WTC11 (cell line): Measurements from ENCODE around the gene MAST4. TPM values are rescaled to one million over a fixed set of nuclear protein-coding genes. Genes with fewer than 3 reads are reported as not detected.
"Not testable (repeated sequence)": the region's sequence is repeated elsewhere in the genome, so short reads cannot be mapped to it uniquely, and the experiment has no call there.

Experiments
- ATAC-seq: fragments of 200-7000 bp; cut with Tn5 transposase; 2 replicates; pipeline ENCODE4 v1.10.0; 2021; ENCODE audit warnings: mild to moderate bottlenecking, moderate library complexity
- CTCF ChIA-PET: fragments of 300-600 bp; sonication (Branson Sonifier 250); formaldehyde crosslinking; loops from one replicate; lab custom pipeline; 2021; ENCODE audit warnings: antibody characterized with exemption; lab: Charles Lee
- POLR2A ChIA-PET: fragments of 350-600 bp; sonication (Branson Sonifier 250); formaldehyde crosslinking; loops from one replicate; lab custom pipeline; 2021; ENCODE audit warnings: antibody characterized with exemption; lab: Charles Lee
- DNase-seq: peaks from one replicate; pipeline ENCODE4 v3.0.0; 2021; ENCODE audit warnings: low spot score
- H3K27ac Mint-ChIP-seq: 2 replicates; pipeline ENCODE4 v1.8.0; 2021; ENCODE audit warnings: mixed read lengths
- H3K27me3 Mint-ChIP-seq: 2 replicates; pipeline ENCODE4 v1.8.0; 2021; ENCODE audit warnings: low read depth, mild to moderate bottlenecking, moderate library complexity, mixed read lengths
- H3K36me3 Mint-ChIP-seq: 2 replicates; pipeline ENCODE4 v1.8.0; 2021; ENCODE audit warnings: mixed read lengths
- H3K4me1 Mint-ChIP-seq: 2 replicates; pipeline ENCODE4 v1.8.0; 2022; ENCODE audit warnings: mixed read lengths
- H3K4me3 Mint-ChIP-seq: 2 replicates; pipeline ENCODE4 v1.8.0; 2021; ENCODE audit warnings: mild to moderate bottlenecking, moderate library complexity, mixed read lengths
- H3K9me3 Mint-ChIP-seq: 2 replicates; pipeline ENCODE4 v1.8.0; 2021; ENCODE audit warnings: mixed read lengths
- GTF2I ChIP-seq: fragments of 250-450 bp; sonication (Bioruptor Pico); conservative IDR thresholded peaks from 2 replicates; pipeline ENCODE4 v1.4.0; 2021; ENCODE audit warnings: mild to moderate bottlenecking
- HMGA2 ChIP-seq: fragments of 250-450 bp; sonication (Bioruptor Pico); IDR thresholded peaks from 2 replicates; pipeline ENCODE4 v1.4.0; 2021; ENCODE audit warnings: mild to moderate bottlenecking, moderate library complexity
- OVOL2 ChIP-seq: fragments of 250-450 bp; sonication (Bioruptor Pico); IDR thresholded peaks from 2 replicates; pipeline ENCODE4 v1.9.0; 2021; ENCODE audit warnings: mild to moderate bottlenecking, borderline replicate concordance
- ZBTB21 ChIP-seq: sonication (generic); formaldehyde crosslinking; IDR thresholded peaks from 2 replicates; pipeline ENCODE4 v1.8.1; 2023; ENCODE audit warnings: mild to moderate bottlenecking, missing genetic modification reagents, borderline replicate concordance
- ZNF263 ChIP-seq: sonication (generic); formaldehyde crosslinking; IDR thresholded peaks from 2 replicates; pipeline ENCODE4 v1.8.1; 2022; ENCODE audit warnings: low read depth, mild to moderate bottlenecking, moderate library complexity, missing genetic modification reagents
- ZNF671 ChIP-seq: fragments of 250-450 bp; sonication (Bioruptor Pico); IDR thresholded peaks from 2 replicates; pipeline ENCODE4 v1.8.0; 2021; ENCODE audit warnings: mild to moderate bottlenecking
- total RNA-seq: library from RNA; stranded (reverse); gene quantifications from 3 replicates; pipeline ENCODE4 v1.2.3, GENCODE V29; 2021
- TF ChIP-seq, protein P1 (sequence below): sonication (generic); formaldehyde crosslinking; IDR thresholded peaks from 2 replicates; pipeline ENCODE4 v1.8.0; 2023; ENCODE audit warnings: mild to moderate bottlenecking, missing genetic modification reagents
- TF ChIP-seq, protein P2 (sequence below): sonication (generic); formaldehyde crosslinking; conservative IDR thresholded peaks from 2 replicates; pipeline ENCODE4 v1.8.1; 2023; ENCODE audit warnings: mild to moderate bottlenecking, low read depth, missing genetic modification reagents, moderate library complexity
- TF ChIP-seq, protein P3 (sequence below): sonication (generic); formaldehyde crosslinking; IDR thresholded peaks from 2 replicates; pipeline ENCODE4 v1.8.1; 2022; ENCODE audit warnings: mild to moderate bottlenecking, missing genetic modification reagents, moderate library complexity, borderline replicate concordance
- TF ChIP-seq, protein P4 (sequence below): fragments of 200-600 bp; IDR thresholded peaks from 2 replicates; pipeline ENCODE4 v1.8.0; 2022; ENCODE audit warnings: antibody characterized with exemption

Gene MAST4
- total RNA-seq, 1 experiment from 2014 or later, result 8.0 TPM

DNA sequence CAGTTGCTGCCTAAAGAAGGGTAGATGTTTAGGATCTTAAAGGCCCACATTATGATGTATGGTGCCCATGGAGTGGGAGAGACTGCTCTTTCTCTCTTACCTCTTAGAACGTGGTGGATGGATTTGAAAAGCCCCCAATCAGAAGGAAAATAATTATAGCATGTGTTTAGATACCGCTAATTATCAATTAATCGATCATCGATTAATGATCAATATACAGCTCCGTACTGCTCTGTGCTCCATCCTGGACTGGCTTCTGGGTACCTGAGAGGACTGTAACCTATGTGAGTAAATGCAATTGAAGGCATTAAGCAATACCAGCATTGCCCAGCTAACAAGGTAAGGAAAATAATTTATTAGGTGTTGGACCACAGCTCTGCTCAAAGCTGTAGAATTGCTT lies 149.1 kb downstream of the MAST4 start:
- Mint-ChIP-seq H3K4me1 (no peaks in the 10 kb centered on the region), H3K4me3 (no peak overlapping the region), H3K36me3 (peaks cover 12% of the 10 kb centered on the region), H3K9me3 (peaks cover 21% of the 10 kb centered on the region), H3K27ac (no peak overlapping the region), H3K27me3 (peaks cover 2% of the 10 kb centered on the region)
- DNase-seq, result no peak
- no peak for ATAC-seq
- POLR2A ChIA-PET, result no interaction called here
- TF ChIP-seq ZNF671 (CRISPR knock-in tag) (no peak), ZBTB21 (CRISPR knock-in tag) (no peak)
- TF ChIP-seq, protein P1, sequence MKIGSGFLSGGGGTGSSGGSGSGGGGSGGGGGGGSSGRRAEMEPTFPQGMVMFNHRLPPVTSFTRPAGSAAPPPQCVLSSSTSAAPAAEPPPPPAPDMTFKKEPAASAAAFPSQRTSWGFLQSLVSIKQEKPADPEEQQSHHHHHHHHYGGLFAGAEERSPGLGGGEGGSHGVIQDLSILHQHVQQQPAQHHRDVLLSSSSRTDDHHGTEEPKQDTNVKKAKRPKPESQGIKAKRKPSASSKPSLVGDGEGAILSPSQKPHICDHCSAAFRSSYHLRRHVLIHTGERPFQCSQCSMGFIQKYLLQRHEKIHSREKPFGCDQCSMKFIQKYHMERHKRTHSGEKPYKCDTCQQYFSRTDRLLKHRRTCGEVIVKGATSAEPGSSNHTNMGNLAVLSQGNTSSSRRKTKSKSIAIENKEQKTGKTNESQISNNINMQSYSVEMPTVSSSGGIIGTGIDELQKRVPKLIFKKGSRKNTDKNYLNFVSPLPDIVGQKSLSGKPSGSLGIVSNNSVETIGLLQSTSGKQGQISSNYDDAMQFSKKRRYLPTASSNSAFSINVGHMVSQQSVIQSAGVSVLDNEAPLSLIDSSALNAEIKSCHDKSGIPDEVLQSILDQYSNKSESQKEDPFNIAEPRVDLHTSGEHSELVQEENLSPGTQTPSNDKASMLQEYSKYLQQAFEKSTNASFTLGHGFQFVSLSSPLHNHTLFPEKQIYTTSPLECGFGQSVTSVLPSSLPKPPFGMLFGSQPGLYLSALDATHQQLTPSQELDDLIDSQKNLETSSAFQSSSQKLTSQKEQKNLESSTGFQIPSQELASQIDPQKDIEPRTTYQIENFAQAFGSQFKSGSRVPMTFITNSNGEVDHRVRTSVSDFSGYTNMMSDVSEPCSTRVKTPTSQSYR (CRISPR knock-in tag), result no peak
- TF ChIP-seq, protein P2, sequence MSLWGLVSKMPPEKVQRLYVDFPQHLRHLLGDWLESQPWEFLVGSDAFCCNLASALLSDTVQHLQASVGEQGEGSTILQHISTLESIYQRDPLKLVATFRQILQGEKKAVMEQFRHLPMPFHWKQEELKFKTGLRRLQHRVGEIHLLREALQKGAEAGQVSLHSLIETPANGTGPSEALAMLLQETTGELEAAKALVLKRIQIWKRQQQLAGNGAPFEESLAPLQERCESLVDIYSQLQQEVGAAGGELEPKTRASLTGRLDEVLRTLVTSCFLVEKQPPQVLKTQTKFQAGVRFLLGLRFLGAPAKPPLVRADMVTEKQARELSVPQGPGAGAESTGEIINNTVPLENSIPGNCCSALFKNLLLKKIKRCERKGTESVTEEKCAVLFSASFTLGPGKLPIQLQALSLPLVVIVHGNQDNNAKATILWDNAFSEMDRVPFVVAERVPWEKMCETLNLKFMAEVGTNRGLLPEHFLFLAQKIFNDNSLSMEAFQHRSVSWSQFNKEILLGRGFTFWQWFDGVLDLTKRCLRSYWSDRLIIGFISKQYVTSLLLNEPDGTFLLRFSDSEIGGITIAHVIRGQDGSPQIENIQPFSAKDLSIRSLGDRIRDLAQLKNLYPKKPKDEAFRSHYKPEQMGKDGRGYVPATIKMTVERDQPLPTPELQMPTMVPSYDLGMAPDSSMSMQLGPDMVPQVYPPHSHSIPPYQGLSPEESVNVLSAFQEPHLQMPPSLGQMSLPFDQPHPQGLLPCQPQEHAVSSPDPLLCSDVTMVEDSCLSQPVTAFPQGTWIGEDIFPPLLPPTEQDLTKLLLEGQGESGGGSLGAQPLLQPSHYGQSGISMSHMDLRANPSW (CRISPR knock-in tag), result no peak
- CTCF ChIA-PET, result no interaction called here

DNA sequence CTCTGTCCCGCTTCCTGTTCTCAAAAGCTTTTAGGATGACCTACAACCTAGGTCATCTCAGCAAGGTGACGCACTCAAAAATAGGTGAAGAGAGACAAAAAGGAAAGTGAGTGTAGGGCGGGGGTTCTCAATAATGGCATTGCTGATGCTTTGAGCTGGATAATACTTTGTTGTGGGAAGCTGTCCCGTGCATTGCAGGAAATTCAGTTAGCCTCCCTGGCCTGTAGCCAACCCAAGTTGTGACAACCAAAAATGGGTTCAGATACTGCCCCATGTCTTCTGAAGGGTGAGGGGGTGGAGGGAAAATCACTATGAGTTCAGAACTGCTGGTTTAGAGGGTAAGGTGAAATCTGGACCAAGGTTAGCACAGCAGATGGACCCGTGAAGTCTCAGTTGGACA lies 151.4 kb downstream of the MAST4 start:
- peaks cover 27% of the 10 kb centered on the region for H3K9me3 Mint-ChIP-seq
- H3K27me3 Mint-ChIP-seq, result peaks cover 2% of the 10 kb centered on the region
- H3K4me1 Mint-ChIP-seq, result no peaks in the 10 kb centered on the region
- H3K36me3 Mint-ChIP-seq, result peaks cover 14% of the 10 kb centered on the region
- no peak for TF ChIP-seq OVOL2 (CRISPR knock-in tag)
- no peak for TF ChIP-seq GTF2I (CRISPR knock-in tag)
- CTCF ChIA-PET, result no interaction called here
- POLR2A ChIA-PET, result no interaction called here
- H3K4me3 Mint-ChIP-seq, result no peak overlapping the region
- H3K27ac Mint-ChIP-seq, result no peak overlapping the region
- DNase-seq (no peak), ATAC-seq (no peak)

DNA sequence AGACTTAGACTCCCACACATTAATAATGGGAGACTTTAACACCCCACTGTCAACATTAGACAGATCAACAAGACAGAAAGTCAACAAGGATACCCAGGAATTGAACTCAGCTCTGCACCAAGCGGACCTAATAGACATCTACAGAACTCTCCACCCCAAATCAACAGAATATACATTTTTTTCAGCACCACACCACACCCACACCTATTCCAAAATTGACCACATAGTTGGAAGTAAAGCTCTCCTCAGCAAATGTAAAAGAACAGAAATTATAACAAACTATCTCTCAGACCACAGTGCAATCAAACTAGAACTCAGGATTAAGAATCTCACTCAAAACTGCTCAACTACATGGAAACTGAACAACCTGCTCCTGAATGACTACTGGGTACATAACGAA lies 156.5 kb downstream of the MAST4 start:
- DNase-seq, POLR2A ChIA-PET, H3K4me3 Mint-ChIP-seq, H3K27me3 Mint-ChIP-seq, CTCF ChIA-PET, ATAC-seq, H3K27ac Mint-ChIP-seq, H3K4me1 Mint-ChIP-seq: not testable (repeated sequence)
- Mint-ChIP-seq H3K36me3 (peaks cover 14% of the 10 kb centered on the region), H3K9me3 (peaks cover 24% of the 10 kb centered on the region)

DNA sequence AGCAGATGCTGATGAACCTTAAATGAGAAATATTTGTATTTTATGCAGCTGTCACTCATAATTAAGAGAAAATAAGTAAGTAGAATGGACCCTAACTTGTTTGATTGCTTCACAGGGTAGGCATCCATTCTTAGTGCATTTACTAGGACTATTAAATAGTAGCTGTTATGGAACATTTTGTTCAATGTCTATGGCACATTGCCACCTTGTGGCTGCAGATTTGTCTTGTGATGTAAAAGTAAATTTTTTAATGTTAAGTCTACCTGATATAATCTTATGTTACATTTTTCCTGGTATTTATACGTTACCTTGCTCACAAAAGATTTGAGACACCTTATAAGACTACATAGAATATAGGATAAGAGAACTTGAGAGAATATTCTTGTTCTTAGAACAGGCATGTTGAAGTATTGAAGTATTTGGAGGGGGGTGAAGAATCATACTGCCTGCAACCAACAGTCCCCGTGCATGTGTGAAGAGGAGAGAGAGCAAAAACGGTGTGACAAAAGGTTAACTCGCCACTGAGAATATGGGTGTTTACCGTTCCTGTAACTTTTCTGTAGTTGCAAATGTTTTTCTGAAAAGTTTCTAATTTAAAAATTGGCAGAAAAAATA lies 161.1 kb downstream of the MAST4 start:
- Mint-ChIP-seq H3K4me1 (no peaks in the 10 kb centered on the region), H3K9me3 (no peaks in the 10 kb centered on the region), H3K36me3 (no peaks in the 10 kb centered on the region), H3K27ac (no peak overlapping the region), H3K4me3 (no peak overlapping the region), H3K27me3 (no peaks in the 10 kb centered on the region; the same call in 1 of the 2 replicates)
- CTCF ChIA-PET, result interaction anchor here (0.7 to 2.3 kb wide), 11 partner anchors 9 to 583 kb away, joined by 3 to 34 read pairs (median 5); no protein-coding TSS in a partner anchor
- TF ChIP-seq, protein P3, sequence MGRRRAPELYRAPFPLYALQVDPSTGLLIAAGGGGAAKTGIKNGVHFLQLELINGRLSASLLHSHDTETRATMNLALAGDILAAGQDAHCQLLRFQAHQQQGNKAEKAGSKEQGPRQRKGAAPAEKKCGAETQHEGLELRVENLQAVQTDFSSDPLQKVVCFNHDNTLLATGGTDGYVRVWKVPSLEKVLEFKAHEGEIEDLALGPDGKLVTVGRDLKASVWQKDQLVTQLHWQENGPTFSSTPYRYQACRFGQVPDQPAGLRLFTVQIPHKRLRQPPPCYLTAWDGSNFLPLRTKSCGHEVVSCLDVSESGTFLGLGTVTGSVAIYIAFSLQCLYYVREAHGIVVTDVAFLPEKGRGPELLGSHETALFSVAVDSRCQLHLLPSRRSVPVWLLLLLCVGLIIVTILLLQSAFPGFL (CRISPR knock-in tag), result no peak
- no peak for TF ChIP-seq HMGA2 (CRISPR knock-in tag)
- TF ChIP-seq, protein P4, sequence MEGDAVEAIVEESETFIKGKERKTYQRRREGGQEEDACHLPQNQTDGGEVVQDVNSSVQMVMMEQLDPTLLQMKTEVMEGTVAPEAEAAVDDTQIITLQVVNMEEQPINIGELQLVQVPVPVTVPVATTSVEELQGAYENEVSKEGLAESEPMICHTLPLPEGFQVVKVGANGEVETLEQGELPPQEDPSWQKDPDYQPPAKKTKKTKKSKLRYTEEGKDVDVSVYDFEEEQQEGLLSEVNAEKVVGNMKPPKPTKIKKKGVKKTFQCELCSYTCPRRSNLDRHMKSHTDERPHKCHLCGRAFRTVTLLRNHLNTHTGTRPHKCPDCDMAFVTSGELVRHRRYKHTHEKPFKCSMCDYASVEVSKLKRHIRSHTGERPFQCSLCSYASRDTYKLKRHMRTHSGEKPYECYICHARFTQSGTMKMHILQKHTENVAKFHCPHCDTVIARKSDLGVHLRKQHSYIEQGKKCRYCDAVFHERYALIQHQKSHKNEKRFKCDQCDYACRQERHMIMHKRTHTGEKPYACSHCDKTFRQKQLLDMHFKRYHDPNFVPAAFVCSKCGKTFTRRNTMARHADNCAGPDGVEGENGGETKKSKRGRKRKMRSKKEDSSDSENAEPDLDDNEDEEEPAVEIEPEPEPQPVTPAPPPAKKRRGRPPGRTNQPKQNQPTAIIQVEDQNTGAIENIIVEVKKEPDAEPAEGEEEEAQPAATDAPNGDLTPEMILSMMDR, result 0 out of 2 replicates have a peak, but pooled peaks have one; percentile 19
- no peak for TF ChIP-seq ZNF263 (CRISPR knock-in tag)
- ATAC-seq (no peak), DNase-seq (peak; percentile 11)
- POLR2A ChIA-PET, result no interaction called here
